GM11168 (cell line): ENCODE results near the gene STARD10.

ENCODE experiments used
- in situ Hi-C: fragments of 300-500 bp; cut with MboI; formaldehyde crosslinking; loops from one replicate; pipeline ENCODE4 v1.12.0; 2022; ENCODE audit warnings: low sequenced_read_pairs; ENCODE audit not compliant: unreplicated experiment

The STARD10 gene

GRCh38 chr11:72826942-72827480, 33.2 kb upstream of the STARD10 start:
- in situ Hi-C loops, result no loop called here

- in situ Hi-C loops, result no loop called here
Measured at GRCh38 chr11:72826191-72826941, 32.5 kb upstream of the STARD10 start.

- in situ Hi-C loops, result no loop called here
Measured at GRCh38 chr11:72825661-72826060, 31.8 kb upstream of the STARD10 start.

- in situ Hi-C loops, result no loop called here
Measured at GRCh38 chr11:72824811-72825505, 31.1 kb upstream of the STARD10 start.

GRCh38 chr11:72824020-72824419, 30.2 kb upstream of the STARD10 start:
- in situ Hi-C loops, result no loop called here

- in situ Hi-C loops, result no loop called here
Measured at GRCh38 chr11:72823105-72823804, 29.4 kb upstream of the STARD10 start.

- in situ Hi-C loops, result no loop called here
Measured at GRCh38 chr11:72821920-72822799, 28.3 kb upstream of the STARD10 start.

GRCh38 chr11:72821221-72821919, 27.5 kb upstream of the STARD10 start:
- in situ Hi-C loops, result no loop called here

- in situ Hi-C loops, result no loop called here
Measured at GRCh38 chr11:72820439-72821139, 26.7 kb upstream of the STARD10 start.

GRCh38 chr11:72818971-72819370, 25.1 kb upstream of the STARD10 start:
- in situ Hi-C loops, result no loop called here

GRCh38 chr11:72817966-72818365, 24.1 kb upstream of the STARD10 start:
- in situ Hi-C loops, result no loop called here

GRCh38 chr11:72816404-72816990, 22.6 kb upstream of the STARD10 start:
- in situ Hi-C loops, result no loop called here

- in situ Hi-C loops, result no loop called here
Measured at GRCh38 chr11:72815110-72815618, 21.3 kb upstream of the STARD10 start.

- in situ Hi-C loops, result no loop called here
Measured at GRCh38 chr11:72814286-72815109, 20.7 kb upstream of the STARD10 start, which contains the start of gene ATG16L2. TSS of gene ATG16L2 (plus strand) at chr11:72814411. CDS start at chr11:72814446, 35 bp downstream.

- in situ Hi-C loops, result no loop called here
Measured at GRCh38 chr11:72813740-72814285, 20.0 kb upstream of the STARD10 start.

GRCh38 chr11:72812967-72813739, 19.3 kb upstream of the STARD10 start:
- in situ Hi-C loops, result no loop called here
